Sigmoid colon (tissue), 7 donors: ENCODE results near the gene SMC6. TPM values are rescaled to one million over a fixed set of nuclear protein-coding genes. Genes with fewer than 3 reads are reported as not detected.

ENCODE experiments used
- DNase-seq: peaks from one replicate; pipeline ENCODE4 v3.0.0-alpha.2; 2019
- H3K27ac ChIP-seq, 4 donors: fragments of 200-600 bp; sonication (generic); one replicate each; pipeline ENCODE4 v1.5.1; 2016 to 2019; ENCODE audit warnings: mild to moderate bottlenecking in 1 of 4
- H3K27me3 ChIP-seq, 3 donors: fragments of 200-600 bp; sonication (generic); one replicate each; pipeline ENCODE4 v1.5.1; 2019; ENCODE audit warnings: mild to moderate bottlenecking in 1 of 3
- H3K36me3 ChIP-seq, 4 donors: fragments of 200-600 bp; sonication (generic); one replicate each; pipeline ENCODE4 v1.5.1; 2016 to 2019
- H3K4me1 ChIP-seq, 4 donors: fragments of 200-600 bp; sonication (generic); one replicate each; pipeline ENCODE4 v1.5.1; 2017 to 2019
- H3K4me3 ChIP-seq, 4 donors: fragments of 200-600 bp; sonication (generic); one replicate each; pipeline ENCODE4 v1.5.1; 2017 to 2019; ENCODE audit warnings: mild to moderate bottlenecking in 2 of 4, moderate library complexity in 1 of 4
- H3K9me3 ChIP-seq, 4 donors: fragments of 200-600 bp in 3 of 4; sonication (generic) in 3 of 4; one replicate each; pipeline versions ENCODE4 v1.5.1 to v1.6.1; 2013 to 2019
- EP300 ChIP-seq, 4 donors: sonication (generic); formaldehyde crosslinking; IDR thresholded peaks; one replicate each; pipeline ENCODE4 v1.6.1; 2017; ENCODE audit warnings: antibody characterized with exemption in 4 of 4
- POLR2A ChIP-seq, 2 donors: fragments of 450-650 bp; IDR thresholded peaks; one replicate each; pipeline ENCODE4 v1.6.1; 2016; ENCODE audit warnings: antibody characterized with exemption in 2 of 2, mild to moderate bottlenecking in 2 of 2, moderate library complexity in 2 of 2
- POLR2AphosphoS5 ChIP-seq, 4 donors: sonication (generic); formaldehyde crosslinking; IDR thresholded peaks; one replicate each; pipeline ENCODE4 v1.6.1; 2017; ENCODE audit warnings: antibody characterized with exemption in 4 of 4
- WGBS, 2 donors: extraction: QIAGEN DNeasy Blood & Tissue Kit; methylation state at CpG; one replicate each; pipeline ENCODE4 v1.1.7; 2013; 5-methylcytosine and 5-hydroxymethylcytosine counted together
- intact Hi-C: fragments of 100-400 bp; cut with DNase I; formaldehyde crosslinking; loops from one replicate; pipeline ENCODE4 v1.15.1; 2023
- polyA plus RNA-seq, 3 donors: library from polyadenylated mRNA; stranded (reverse); fragments of 200-250 nt; gene quantifications; one replicate each; pipeline ENCODE4 v1.2.3, GENCODE V29; 2013
- total RNA-seq, 4 donors: library from RNA; depleted of rRNA; stranded (reverse); fragments of >200 nt; gene quantifications; one replicate each; pipeline ENCODE4 v1.1.0, GENCODE V29; 2016
- TF ChIP-seq, protein P1 (sequence below), 4 experiments: fragments of 450-650 bp in 3 of 4; fragments of 200-600 bp in 1 of 4; IDR thresholded peaks; one replicate each; pipeline ENCODE4 v1.5.1; 2016 to 2019; ENCODE audit warnings: antibody characterized with exemption in 4 of 4, mild to moderate bottlenecking in 3 of 4, moderate library complexity in 2 of 4
- donor health status: healthy with polysubstance abuse.
- donor health status: Bipolar disorder and iron deficiency.
- donor health status: healthy.

The SMC6 gene
- total and polyA plus RNA-seq, 7 donors = 6.6 to 15.8 (median 10.7) TPM

DNA sequence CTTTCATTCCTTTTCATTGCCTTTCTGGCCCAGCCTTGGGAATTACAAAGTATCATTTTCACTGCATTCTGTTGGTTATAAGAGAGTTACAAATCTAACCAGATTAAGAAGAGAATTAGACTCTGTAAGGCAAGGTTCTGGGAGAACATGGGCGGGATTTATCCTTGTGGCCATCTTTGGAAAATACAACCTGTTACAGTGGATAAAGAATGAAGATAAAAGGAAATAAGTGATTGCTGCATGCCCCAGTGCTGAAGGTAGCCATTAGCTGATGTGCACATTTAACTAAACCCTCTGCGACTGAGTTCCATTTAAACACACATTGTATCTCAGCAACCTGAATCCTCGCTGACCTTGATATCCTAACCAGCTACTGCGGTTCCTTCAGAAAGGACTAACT lies 93.4 kb downstream of the SMC6 start:
- WGBS, 2 donors = 75 to 93% methylated on average over 4 of the region's 4 CpGs
- intact Hi-C loops = no loop called here
- Histone ChIP-seq H3K4me1 (no peaks in the 10 kb centered on the region), H3K9me3 (no peaks in the 10 kb centered on the region), H3K27ac (no peak overlapping the region), H3K4me3 (no peak overlapping the region), H3K27me3 (no peaks in the 10 kb centered on the region), H3K36me3 (peaks cover 0 to 12% (median 10%) of the 10 kb centered on the region in 4 donors)
- DNase-seq = no peak
- TF ChIP-seq POLR2A (IDR thresholded peaks at IDR 0.05) = no peak
- TF ChIP-seq, protein P1, sequence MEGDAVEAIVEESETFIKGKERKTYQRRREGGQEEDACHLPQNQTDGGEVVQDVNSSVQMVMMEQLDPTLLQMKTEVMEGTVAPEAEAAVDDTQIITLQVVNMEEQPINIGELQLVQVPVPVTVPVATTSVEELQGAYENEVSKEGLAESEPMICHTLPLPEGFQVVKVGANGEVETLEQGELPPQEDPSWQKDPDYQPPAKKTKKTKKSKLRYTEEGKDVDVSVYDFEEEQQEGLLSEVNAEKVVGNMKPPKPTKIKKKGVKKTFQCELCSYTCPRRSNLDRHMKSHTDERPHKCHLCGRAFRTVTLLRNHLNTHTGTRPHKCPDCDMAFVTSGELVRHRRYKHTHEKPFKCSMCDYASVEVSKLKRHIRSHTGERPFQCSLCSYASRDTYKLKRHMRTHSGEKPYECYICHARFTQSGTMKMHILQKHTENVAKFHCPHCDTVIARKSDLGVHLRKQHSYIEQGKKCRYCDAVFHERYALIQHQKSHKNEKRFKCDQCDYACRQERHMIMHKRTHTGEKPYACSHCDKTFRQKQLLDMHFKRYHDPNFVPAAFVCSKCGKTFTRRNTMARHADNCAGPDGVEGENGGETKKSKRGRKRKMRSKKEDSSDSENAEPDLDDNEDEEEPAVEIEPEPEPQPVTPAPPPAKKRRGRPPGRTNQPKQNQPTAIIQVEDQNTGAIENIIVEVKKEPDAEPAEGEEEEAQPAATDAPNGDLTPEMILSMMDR (IDR thresholded peaks at IDR 0.05) = no peak
- TF ChIP-seq EP300 (IDR thresholded peaks at IDR 0.05) = no peak
- TF ChIP-seq POLR2AphosphoS5 (IDR thresholded peaks at IDR 0.05) = no peak

DNA sequence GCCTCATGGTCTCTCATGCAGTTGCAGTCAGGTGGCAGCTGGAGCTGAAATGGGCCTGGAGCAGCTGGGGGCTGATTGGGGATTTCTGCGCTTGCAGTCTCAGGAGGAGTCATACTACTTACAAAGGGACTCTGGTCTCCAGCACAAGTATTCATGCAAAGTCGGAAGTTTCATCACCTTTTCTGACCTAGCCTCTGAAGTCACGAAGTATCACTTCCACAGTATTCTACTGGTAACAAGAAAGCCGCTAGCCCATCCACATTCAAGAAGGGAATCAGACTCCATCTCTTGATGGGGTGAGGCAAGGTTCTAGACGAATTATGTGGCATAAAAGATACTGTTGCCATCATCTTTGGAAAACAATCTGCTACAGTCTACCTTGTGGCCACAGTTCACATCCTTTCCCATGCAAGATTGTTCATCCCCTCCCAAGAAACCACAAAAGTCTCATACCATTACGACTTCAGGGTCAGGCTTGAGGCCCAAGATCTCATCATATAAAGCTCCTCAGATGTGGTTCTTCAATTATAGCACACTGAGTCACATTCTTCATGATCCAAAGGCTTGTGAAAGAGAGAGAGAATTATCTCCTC lies 95.3 kb downstream of the SMC6 start:
- Histone ChIP-seq H3K4me1 (no peaks in the 10 kb centered on the region), H3K27me3 (no peaks in the 10 kb centered on the region), H3K4me3 (no peak overlapping the region), H3K36me3 (peaks cover 0 to 7% (median 0%) of the 10 kb centered on the region in 4 donors), H3K9me3 (no peaks in the 10 kb centered on the region), H3K27ac (no peak overlapping the region)
- 79 to 93% methylated on average over 6 of the region's 6 CpGs for WGBS, 2 donors
- no peak for DNase-seq
- no peak for TF ChIP-seq EP300 (IDR thresholded peaks at IDR 0.05)
- no peak for TF ChIP-seq POLR2A (IDR thresholded peaks at IDR 0.05)
- TF ChIP-seq POLR2AphosphoS5 (IDR thresholded peaks at IDR 0.05) = no peak
- TF ChIP-seq, protein P1 (IDR thresholded peaks at IDR 0.05) = no peak
- intact Hi-C loops = no loop called here

DNA sequence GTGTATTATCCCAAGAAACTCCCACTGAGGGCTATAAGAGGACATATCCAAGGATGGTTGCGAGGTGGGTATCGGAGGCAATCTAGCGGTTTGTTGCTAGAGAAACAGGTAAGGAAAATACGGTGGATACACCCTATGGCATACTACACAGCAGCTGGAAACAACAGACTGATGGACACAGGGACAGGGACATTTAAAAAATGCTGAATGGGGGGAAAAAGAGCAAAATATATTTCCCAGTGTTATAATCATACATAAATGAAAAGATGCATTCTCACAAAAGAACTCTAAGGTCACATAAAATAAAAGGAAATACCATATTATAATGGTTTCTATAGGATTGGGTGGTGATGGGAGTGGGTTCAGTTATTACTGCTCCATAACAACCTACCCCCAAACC lies 95.9 kb downstream of the SMC6 start:
- 96 to 97% methylated on average over 4 of the region's 4 CpGs for WGBS, 2 donors
- no peaks in the 10 kb centered on the region for H3K9me3 ChIP-seq
- H3K27me3 ChIP-seq = no peaks in the 10 kb centered on the region
- no peak overlapping the region for H3K27ac ChIP-seq
- DNase-seq = no peak
- H3K4me1 ChIP-seq = no peaks in the 10 kb centered on the region
- no peak overlapping the region for H3K4me3 ChIP-seq
- intact Hi-C loops = no loop called here
- H3K36me3 ChIP-seq = peaks cover 0 to 7% (median 0%) of the 10 kb centered on the region in 4 donors
- no peak for TF ChIP-seq POLR2A (IDR thresholded peaks at IDR 0.05)
- TF ChIP-seq, protein P1 (IDR thresholded peaks at IDR 0.05) = no peak
- no peak for TF ChIP-seq POLR2AphosphoS5 (IDR thresholded peaks at IDR 0.05)
- no peak for TF ChIP-seq EP300 (IDR thresholded peaks at IDR 0.05)

DNA sequence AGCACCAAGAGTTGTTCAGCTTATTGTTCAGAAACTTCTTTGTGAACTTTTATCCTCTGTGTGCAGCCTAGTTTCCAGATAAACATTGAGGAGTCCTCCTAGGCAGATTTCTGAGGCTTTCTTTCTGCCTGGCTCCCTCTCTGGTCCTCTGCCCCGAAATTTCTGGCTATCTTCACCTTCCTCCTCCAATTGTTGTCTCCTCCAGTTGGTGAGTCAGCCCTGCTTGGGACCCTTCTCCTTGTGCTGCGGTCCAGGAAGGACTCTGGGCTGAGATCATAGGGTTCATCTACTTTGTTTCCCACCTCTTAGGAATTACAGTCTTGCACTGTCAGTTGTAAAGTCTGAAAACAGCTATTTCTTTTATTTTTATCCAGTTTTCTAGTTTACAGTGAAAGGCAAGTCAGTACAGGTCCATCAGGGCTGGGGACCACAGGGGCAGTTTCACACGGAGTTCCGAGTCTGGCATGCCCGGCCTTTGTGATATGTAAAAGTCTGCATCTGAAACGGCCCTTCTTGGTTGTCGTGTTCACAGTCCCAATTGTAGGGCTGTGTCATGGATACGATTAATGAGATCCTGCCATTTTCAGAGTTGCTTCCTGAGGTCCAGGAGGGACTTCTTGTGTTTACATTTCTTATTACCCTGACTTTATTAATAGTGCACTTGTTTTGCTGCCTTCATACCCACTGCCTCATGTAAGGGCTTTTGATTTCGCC lies 100.8 kb downstream of the SMC6 start:
- H3K36me3 ChIP-seq = no peaks in the 10 kb centered on the region
- no peak for TF ChIP-seq POLR2A (IDR thresholded peaks at IDR 0.05)
- TF ChIP-seq POLR2AphosphoS5 (IDR thresholded peaks at IDR 0.05) = no peak
- TF ChIP-seq, protein P1 (IDR thresholded peaks at IDR 0.05) = no peak
- TF ChIP-seq EP300 (IDR thresholded peaks at IDR 0.05) = no peak
- intact Hi-C loops = no loop called here
- no peaks in the 10 kb centered on the region for H3K9me3 ChIP-seq
- DNase-seq = no peak
- WGBS, 2 donors = 83 to 87% methylated on average over 9 of the region's 9 CpGs
- no peak overlapping the region for H3K4me3 ChIP-seq
- no peaks in the 10 kb centered on the region for H3K27me3 ChIP-seq
- no peak overlapping the region for H3K27ac ChIP-seq
- no peaks in the 10 kb centered on the region for H3K4me1 ChIP-seq
